ENCODE results near the gene ATP8A2. TPM values are rescaled to one million over a fixed set of nuclear protein-coding genes. Genes with fewer than 3 reads are reported as not detected.
A peak's percentile ranks its signal among the peaks of the same experiment; 100 is the strongest.

The ATP8A2 gene
- total RNA-seq, 1 donor from 2014 or later = 4.2 TPM

GRCh38 chr13:25777509-25777908, 405.7 kb downstream of the ATP8A2 start:
- H3K9me3 ChIP-seq (ENCODE audit: low read depth) = no peaks in the 10 kb centered on the region
- Mint-ChIP-seq H3K9me3 (peaks cover 5% of the 10 kb centered on the region), H3K4me3 (no peak overlapping the region), H3K27ac (no peak overlapping the region), H3K36me3 (no peaks in the 10 kb centered on the region), H3K4me1 (peaks cover 42% of the 10 kb centered on the region), H3K27me3 (ENCODE audit: insufficient read depth, low read depth) (peaks cover 12% of the 10 kb centered on the region)
- TF ChIP-seq, protein P1, sequence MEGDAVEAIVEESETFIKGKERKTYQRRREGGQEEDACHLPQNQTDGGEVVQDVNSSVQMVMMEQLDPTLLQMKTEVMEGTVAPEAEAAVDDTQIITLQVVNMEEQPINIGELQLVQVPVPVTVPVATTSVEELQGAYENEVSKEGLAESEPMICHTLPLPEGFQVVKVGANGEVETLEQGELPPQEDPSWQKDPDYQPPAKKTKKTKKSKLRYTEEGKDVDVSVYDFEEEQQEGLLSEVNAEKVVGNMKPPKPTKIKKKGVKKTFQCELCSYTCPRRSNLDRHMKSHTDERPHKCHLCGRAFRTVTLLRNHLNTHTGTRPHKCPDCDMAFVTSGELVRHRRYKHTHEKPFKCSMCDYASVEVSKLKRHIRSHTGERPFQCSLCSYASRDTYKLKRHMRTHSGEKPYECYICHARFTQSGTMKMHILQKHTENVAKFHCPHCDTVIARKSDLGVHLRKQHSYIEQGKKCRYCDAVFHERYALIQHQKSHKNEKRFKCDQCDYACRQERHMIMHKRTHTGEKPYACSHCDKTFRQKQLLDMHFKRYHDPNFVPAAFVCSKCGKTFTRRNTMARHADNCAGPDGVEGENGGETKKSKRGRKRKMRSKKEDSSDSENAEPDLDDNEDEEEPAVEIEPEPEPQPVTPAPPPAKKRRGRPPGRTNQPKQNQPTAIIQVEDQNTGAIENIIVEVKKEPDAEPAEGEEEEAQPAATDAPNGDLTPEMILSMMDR (IDR thresholded peaks at IDR 0.05) = no peak
- TF ChIP-seq EZH2phosphoT487 (IDR thresholded peaks at IDR 0.05) = no peak
- no peak for TF ChIP-seq EZH2 (IDR thresholded peaks at IDR 0.05)
- peaks cover 31% of the 10 kb centered on the region for H3K4me1 ChIP-seq
- no peak overlapping the region for H3K4me2 ChIP-seq
- no peak overlapping the region for H3K27ac ChIP-seq
- no peak for DNase-seq (ENCODE audit: low spot score)
- no peak overlapping the region for H3K9ac ChIP-seq
- H3K36me3 ChIP-seq = no peaks in the 10 kb centered on the region
- H3K4me3 ChIP-seq = no peak overlapping the region
- no peak overlapping the region for H2AFZ ChIP-seq (replicated peaks)
- H4K20me1 ChIP-seq (ENCODE audit: low read depth) = no peaks in the 10 kb centered on the region
- no peaks in the 10 kb centered on the region for H3K27me3 ChIP-seq
- peaks cover 6% of the 10 kb centered on the region for H3F3A ChIP-seq (ENCODE audit: low read depth)
- no peaks in the 10 kb centered on the region for H3K79me2 ChIP-seq (ENCODE audit: low read depth)

- H3K4me1 ChIP-seq = peaks cover 31% of the 10 kb centered on the region
- no peak for DNase-seq (ENCODE audit: low spot score)
- no peaks in the 10 kb centered on the region for H3K36me3 ChIP-seq
- Mint-ChIP-seq H3K4me3 (no peak overlapping the region), H3K36me3 (no peaks in the 10 kb centered on the region), H3K27ac (no peak overlapping the region), H3K4me1 (peaks cover 39% of the 10 kb centered on the region), H3K9me3 (peaks cover 5% of the 10 kb centered on the region), H3K27me3 (ENCODE audit: insufficient read depth, low read depth) (peaks cover 10% of the 10 kb centered on the region)
- no peaks in the 10 kb centered on the region for H4K20me1 ChIP-seq (ENCODE audit: low read depth)
- no peak overlapping the region for H3K27ac ChIP-seq
- no peak overlapping the region for H3K9ac ChIP-seq
- no peak overlapping the region for H3K4me2 ChIP-seq
- H3F3A ChIP-seq (ENCODE audit: low read depth) = peaks cover 6% of the 10 kb centered on the region
- no peaks in the 10 kb centered on the region for H3K27me3 ChIP-seq
- no peak overlapping the region for H3K4me3 ChIP-seq
- no peaks in the 10 kb centered on the region for H3K79me2 ChIP-seq (ENCODE audit: low read depth)
- peak overlapping the region; percentile 15 for H2AFZ ChIP-seq (replicated peaks)
- TF ChIP-seq EZH2phosphoT487 (IDR thresholded peaks at IDR 0.05) (no peak), EZH2 (IDR thresholded peaks at IDR 0.05) (no peak)
- TF ChIP-seq, protein P1 (IDR thresholded peaks at IDR 0.05) = no peak
- no peaks in the 10 kb centered on the region for H3K9me3 ChIP-seq (ENCODE audit: low read depth)
Observed at GRCh38 chr13:25778365-25778764, 406.6 kb downstream of the ATP8A2 start.

- peaks cover 31% of the 10 kb centered on the region for H3K4me1 ChIP-seq
Observed at GRCh38 chr13:25778808-25779305, 407.1 kb downstream of the ATP8A2 start.

More at GRCh38 chr13:25778808-25779305, 407.1 kb downstream of the ATP8A2 start:
- Histone ChIP-seq H4K20me1 (ENCODE audit: low read depth) (no peaks in the 10 kb centered on the region), H3F3A (ENCODE audit: low read depth) (peaks cover 6% of the 10 kb centered on the region), H3K27ac (no peak overlapping the region), H3K79me2 (ENCODE audit: low read depth) (no peaks in the 10 kb centered on the region), H3K9me3 (ENCODE audit: low read depth) (no peaks in the 10 kb centered on the region), H2AFZ (replicated peaks) (peak overlapping the region; percentile 15), H3K9ac (no peak overlapping the region), H3K4me2 (no peak overlapping the region), H3K27me3 (no peaks in the 10 kb centered on the region), H3K36me3 (no peaks in the 10 kb centered on the region), H3K4me3 (no peak overlapping the region)
- DNase-seq (ENCODE audit: low spot score) = no peak
- Mint-ChIP-seq H3K36me3 (no peaks in the 10 kb centered on the region), H3K27me3 (ENCODE audit: insufficient read depth, low read depth) (peaks cover 8% of the 10 kb centered on the region), H3K27ac (no peak overlapping the region), H3K4me1 (peaks cover 39% of the 10 kb centered on the region), H3K4me3 (no peak overlapping the region), H3K9me3 (peaks cover 2% of the 10 kb centered on the region)
- TF ChIP-seq EZH2 (IDR thresholded peaks at IDR 0.05) = no peak
- TF ChIP-seq, protein P1 (IDR thresholded peaks at IDR 0.05) = no peak
- TF ChIP-seq EZH2phosphoT487 (IDR thresholded peaks at IDR 0.05) = no peak

All from neural progenitor cell (in vitro differentiated cells).